Fibroblast of skin of right biceps (primary cell): ENCODE data around the gene CAMSAP2.
"Not testable (repeated sequence)": the region's sequence is repeated elsewhere in the genome, so short reads cannot be mapped to it uniquely, and the experiment has no call there.

Experiments
- DNase-seq: peaks from one replicate; pipeline ENCODE4 v3.0.0-alpha.2; 2013

Gene CAMSAP2

DNA sequence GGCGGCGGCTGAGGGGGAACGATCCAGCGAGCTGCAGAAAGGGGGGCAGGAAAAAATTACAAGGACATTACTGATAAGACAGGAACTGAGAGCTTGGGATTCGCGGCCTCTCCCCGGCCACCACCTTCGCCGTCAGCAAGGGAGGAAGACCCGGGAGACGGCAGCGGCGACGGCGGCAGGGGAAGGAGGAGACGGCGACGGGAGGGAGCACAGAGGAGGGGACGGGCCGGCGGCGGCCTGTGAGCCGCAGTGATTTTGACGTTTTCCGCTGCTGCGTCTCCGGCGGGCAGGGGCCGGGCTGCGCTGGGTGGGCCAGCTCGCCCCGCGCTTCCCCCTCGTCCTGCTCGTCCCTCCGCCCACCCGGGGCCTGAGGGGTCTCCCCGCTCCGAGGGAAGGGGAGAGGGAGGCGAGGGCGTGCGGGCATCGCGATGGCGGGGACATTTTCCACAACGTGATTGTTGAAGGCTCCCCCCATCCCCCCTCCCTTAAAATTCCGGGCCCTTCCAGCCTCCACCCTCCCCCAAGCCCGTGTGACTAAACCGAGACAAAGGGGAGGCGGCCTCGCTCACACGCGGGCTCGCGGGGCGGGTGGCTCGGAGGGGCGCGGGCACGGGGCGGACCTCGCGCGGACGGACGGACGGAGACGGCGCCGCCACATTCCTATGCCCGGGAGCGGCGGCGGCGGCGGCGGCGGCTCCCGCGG is 407 bp downstream of the CAMSAP2 start:
- peak; percentile 89 for DNase-seq

DNA sequence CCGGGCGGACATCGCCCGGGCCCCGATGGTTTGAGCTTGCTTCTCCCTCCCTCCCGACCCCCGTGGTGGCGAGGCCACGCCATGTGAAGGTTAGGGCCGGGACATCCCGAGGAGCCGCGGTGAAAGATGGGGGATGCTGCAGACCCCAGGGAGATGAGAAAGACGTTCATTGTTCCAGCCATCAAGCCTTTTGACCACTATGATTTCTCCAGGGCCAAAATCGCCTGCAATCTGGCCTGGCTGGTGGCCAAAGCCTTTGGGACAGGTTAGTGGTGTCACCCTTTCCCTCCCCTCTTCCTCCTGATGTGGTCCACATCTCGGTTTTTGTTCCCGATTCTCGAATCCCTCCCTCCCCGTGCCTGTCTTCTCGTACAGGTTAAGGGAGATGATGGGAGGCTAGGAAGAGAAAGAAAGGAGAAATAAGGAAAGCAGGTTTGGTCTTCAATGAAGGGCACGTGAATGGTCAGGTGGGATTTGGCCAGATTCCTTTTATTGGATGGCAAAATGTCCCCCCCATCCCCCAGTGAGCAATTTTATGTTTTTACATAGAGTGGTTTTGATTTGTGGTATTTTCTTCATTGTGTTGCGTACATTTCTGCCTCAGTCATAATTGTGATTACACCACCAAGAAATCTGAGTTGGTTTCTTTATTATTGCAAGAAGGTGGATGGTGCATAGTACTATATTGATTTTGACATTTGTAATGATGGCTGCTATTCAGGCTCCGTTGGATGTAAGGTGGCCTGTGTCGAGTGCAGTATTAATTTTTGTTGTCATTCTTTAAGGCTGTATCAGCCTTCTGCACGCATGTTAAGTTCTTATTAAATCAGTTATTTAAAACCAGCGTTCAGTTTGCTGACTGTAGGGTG is 1.2 kb downstream of the CAMSAP2 start:
- DNase-seq = peak; percentile 29

DNA sequence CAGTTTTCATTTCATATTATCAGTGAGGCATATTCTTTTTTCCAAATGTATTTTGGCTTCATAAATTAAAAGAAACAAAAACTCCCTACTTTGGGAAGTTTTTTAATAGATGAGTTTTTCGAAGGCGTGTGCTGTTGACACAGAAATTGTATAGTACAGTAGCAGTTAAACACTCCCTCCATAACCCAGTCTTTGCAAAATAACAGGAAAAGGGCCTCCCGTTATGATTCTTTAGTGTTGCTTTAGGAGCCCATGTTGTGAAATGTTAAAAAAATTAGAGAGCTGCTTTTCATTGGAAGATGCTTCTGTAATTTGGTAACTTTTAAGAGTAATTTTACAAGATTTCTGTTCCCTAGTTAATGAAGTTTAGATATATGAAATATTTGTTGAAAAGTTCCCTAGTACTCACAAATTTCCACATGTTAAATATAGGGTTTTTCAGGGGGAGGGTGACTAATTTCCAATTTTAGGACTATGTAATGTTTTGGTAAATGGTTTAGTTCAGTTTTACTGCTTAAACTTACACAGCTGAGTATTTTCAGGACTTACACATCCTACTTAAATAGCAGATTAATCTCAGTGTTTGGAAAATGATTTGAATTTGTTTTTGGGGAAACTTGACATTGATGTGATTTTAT is 2.0 kb downstream of the CAMSAP2 start:
- DNase-seq = no peak

DNA sequence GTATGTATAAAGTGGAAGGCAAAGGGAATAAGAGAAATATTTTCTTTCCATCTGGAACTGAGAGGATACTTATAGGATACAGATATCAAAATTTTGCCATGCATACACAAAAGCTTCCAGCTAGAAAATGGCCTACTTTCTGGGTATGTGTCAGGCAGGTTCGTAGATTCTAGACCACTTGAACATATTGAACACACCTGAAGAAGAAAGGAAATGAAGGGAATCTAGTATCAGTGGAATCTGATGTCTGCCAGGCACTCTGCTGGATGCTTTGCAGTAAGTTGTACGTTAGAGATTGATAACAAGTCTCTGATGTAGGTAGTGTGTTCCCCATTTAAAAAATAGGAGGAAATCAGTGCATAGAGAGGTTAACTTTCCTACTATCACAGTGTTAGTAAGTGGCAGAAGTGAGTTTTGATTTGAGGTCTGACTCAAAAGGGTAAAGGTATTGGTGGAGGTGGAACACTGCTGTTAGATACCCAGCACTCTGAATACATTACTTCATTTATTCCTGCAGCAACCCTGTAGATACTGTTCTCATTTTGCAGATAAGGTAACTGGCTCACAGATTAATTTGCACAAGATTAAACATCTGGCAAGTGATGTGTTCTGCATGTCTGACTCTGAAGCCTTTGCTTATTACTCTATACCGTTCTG is 3.0 kb downstream of the CAMSAP2 start:
- DNase-seq = no peak

DNA sequence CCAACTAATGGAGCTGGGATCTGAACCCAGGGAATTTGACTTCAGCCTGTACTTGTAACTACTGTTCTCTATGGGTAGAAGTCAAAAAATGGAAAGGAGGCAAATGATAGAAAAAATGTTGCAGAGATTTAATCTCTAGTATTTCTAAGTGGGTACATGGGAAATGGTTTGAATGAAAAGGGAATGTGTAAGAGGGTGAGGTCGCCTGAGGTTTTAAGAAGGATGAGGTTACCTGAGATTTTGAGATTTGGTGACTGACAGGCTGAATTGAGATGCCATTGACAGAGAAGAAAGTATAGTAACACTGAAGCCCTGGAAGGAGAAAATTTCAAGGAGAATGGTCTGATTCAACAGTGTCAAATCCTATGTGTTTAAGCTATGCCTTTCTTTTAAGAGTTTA is 5.5 kb downstream of the CAMSAP2 start:
- no peak for DNase-seq

DNA sequence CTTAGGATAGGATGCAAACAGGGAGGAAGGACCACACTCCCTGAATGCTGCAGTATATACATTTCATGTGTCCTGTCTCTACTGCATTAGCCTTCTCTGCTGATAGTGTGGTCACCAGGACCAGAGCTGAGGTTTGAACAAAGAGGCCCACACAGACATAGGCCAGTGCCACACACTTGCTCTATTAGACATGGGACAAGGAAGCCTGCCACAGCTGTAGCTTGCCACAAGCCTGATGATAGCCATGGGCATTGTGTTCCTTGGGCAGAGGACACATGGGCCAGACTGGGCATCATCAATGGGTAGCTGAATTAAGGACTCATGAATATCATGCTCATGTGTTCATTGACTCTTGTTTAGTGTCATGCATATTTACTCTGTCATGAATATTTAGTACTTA is 10.4 kb downstream of the CAMSAP2 start:
- no peak for DNase-seq

DNA sequence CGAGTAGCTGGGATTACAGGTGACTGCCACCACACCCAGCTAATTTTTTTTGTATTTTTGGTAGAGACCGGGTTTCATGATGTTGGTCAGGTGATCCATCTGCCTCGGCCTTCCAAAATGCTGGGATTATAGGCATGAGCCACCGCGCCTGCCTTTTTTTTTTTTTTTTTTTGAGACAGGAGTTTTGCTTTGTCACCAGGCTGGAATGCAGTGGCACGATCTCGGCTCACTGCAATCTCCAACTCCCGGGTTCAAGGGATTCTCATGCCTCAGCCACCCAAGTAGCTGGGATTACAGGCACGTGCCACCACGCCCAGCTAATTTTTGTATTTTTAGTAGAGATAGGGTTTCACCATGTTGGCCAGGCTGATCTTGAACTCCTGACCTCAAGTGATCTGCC is 12.1 kb downstream of the CAMSAP2 start:
- not testable (repeated sequence) for DNase-seq

DNA sequence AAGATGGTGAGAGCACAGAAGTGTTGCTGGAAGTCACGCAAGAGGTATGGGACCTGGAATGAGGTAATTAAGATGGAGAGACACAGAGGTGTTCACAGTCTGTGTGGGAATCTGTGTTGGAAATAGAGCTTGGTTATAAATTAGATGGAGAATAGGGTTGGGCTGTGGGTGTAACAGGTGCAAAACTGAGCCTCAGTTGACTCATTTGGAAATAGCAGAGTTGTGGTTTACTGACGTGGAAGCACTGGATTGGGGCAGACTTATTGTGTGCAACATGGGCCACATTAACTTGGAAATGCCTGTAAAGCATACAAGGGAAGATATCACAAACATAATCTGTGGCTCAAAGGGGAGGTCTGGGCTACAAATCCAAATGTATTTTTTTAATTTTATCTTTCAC is 13.0 kb downstream of the CAMSAP2 start:
- DNase-seq = no peak

DNA sequence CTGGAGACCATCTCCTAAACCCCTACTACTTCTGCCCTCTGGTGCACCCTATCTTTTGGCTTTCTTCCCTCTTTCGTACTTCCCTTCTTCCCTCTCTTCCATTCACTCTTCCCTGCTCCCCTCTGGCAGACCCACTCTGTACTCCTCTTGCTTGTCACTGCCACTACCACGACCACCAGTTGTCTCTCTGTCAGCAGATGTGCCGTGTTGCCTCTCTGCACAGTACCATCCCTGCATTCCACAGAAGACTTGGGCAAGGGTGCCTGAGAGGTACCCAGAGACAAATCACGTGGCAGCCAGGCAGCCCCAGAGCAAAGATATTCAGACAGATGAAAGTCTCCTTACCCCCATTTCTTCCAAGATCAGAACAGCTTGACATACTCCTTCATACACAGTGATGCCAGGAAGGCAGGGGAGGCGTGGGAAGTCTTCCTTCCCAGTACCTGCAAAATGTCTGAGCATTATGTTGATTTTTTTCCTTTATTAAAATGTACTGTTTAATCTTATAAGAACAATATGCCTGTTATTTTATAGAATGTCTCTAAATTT is 15.0 kb downstream of the CAMSAP2 start:
- DNase-seq = no peak

DNA sequence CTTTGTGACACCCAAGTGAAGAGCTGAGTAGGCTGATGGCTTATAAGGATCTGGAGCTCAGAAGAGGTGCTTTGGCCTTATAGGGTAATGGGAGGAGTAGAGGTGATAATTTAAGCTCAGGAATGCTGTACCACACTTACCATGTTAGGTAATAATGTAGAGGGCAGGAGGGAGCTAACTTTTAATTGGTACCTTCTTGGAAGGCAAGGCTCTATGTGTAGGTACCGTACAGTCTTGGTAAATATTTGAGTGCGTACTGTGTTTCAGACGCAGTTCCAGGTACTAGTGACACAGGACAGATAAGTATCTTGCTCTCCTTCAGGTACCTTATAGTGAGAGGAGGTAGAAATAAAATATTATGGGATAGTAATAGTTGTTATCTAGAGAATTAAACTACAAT is 16.8 kb downstream of the CAMSAP2 start:
- DNase-seq = no peak

DNA sequence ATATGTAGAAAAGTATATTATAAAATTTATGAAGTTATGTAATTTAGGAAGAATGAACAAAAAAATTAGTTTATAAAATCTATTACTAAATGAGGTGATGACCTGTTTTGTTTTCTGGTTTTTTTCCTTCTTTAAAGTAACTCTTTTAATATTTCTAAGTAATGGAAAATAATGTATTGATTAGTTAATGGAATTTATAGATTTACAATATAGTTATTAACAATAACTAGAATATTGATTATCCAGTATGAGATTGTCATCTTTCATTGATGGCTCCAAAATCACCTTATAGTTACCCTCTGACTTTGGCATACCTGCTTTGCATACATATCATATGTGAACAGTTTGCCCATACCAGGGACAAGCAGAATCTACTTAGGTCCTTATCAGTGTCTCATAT is 23.4 kb downstream of the CAMSAP2 start:
- DNase-seq = no peak

DNA sequence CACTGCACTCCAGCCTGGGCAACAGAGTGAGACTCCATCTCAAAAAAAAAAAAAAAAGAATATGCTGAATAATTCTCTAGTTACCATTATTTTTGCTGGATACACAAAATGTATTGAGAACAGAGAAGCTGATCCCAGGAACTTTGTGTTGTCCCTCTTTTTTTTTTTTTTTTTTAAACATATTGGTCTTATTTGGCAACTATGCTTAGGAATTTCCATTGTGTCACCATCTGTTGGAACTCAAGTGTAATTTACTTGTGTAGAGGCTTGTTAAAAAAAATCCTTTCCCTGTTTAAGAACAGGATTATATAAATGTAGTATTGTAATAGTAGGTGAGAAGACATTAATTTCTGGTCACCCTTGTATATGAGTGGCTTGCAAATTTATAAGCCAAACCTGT is 28.6 kb downstream of the CAMSAP2 start:
- DNase-seq = no peak

DNA sequence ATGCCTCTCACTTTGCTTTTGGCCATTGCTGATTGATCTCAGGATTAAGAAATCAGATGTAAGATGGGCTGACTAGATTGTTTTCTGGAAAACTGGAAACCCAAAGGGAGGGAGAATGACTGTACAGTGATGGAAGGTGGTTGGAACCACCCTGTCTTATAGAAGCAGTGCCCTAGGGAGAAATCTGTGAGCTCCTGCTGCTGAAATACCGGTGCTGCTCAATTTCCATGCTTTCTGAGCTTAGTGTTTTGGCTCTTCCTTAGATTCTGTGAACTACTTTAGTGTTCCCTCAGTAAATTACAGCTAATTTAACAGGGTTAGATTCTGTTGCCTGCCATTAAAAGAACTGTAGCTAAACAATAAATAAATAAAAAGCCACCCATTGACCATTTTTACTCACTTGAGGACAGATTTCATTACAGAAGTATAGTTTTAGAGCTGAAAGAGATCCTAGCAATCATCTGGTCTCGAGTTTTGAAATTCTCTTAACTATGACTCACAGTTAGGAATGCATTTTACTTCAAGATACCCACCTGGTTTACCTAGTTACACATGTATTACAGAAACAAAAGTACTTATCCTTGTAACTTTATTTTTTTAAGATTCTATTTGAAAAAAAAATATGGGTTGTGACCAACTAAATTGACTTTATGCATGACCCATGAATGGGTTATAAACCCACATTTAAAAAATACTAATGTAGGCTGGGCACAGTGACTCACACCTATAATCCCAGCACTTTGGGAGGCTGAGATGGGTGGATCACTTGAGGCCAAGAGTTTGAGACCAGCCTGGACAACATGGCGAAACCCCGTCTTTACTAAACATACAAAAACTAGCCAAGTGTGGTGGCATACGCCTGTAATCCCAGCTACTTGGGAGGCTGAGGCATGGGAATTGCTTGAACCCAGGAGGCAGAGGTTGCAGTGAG is 33.2 kb downstream of the CAMSAP2 start:
- no peak for DNase-seq

DNA sequence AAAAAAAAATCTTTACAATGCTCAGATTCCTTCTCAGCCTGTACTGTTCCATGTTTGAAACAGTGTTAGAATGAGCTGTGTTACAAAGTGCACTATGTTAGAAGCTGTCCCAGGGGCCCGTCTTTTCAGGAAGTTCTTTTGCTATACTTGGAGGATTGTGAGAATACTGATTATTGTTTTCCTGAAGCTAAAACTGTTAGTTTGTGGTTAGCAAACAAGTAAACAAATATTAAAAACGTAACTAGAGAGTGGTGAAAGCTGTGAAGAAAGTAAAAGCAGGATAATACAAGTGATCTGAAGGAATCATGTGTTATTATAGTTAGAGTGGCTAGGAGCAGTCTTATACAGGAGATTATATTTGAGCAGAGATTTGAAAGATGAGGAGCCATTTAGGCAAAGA is 35.6 kb downstream of the CAMSAP2 start:
- no peak for DNase-seq

DNA sequence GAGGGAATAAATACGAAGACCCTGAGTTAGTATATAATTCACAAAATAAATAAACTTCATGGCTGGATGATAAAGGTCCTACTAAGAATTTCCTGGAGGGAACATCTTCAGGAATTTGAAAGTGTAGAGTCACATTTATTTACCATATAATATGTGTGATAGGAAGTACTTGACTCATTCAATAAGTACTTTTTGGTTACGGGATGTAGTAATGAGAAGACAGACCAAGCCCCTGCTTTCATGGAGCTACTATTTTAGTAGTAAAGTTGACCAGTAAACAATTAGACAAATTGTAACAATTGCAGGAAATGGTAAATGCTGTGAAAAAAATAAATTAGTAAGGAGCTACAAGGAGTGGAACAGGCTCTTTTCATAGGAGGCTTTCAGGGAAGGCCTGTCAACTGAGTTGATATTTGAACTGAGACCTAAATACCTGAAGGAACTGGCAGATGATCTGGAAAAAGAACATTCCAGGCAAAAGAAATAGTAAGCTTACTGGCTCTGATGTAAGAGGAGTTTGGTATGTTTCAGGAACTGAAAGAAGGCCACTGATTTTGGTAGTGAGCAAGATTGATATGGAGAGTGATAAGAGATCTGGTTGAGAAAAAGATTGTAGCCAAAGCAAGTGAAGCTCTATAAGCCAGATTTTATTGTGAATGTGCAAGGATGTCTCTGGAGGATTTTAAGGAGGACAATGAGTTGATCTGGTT is 36.2 kb downstream of the CAMSAP2 start:
- DNase-seq = no peak

DNA sequence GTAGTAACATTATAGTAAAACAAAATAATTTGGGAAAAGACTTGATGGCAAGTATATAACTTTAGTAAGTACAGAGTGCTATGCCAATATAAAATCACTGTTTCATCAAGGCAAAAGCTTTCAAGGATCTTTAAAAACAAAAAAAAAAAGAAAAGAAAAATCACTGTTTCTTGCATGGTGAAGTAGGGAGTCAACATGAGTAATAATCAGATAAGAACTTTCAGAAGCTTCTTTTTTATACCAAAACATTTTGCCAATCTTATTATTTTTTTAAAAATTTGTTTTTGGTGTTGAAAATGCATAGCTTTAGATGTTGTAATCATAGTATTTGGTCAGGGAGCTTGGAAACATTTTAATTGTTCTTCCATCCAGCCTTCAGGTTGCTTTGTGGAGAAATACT is 37.2 kb downstream of the CAMSAP2 start:
- no peak for DNase-seq

DNA sequence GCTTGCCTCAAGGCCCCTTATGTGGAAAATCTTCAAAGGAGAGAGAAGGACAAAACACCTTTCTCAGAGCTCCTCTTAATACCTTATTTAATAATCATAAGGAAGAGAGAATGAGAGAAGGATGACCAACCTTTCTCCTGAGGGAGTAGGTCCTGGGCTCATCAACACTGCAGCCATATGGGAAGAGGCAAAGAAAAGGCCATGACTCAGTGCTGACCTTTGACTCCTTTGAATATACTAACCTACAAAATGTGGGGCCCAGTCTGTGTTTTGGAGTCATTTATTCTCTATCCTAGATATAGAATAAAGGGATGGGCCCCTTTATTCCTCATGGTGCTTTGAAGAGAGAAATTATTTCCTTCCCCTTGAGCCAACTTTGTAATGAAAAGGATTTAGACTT is 38.3 kb downstream of the CAMSAP2 start:
- DNase-seq = no peak

DNA sequence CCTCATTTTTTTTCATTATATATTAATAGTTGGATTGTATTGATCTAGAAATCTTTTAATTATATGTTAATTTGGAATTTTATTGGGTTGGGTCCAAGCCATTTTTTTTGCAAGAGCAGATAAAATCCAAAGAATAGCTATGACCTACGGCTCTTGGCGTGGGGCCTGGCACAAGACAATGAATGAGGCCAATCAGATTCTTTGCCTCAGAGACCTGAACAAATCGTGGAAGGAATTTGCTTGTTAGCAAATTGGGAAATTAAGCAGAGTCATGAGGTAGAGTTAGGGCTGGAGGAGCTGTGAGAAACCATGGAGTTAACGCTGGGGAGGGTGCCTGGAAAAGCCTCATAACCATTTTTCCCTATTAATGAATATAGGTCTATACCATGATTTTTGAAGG is 40.1 kb downstream of the CAMSAP2 start:
- DNase-seq = no peak

DNA sequence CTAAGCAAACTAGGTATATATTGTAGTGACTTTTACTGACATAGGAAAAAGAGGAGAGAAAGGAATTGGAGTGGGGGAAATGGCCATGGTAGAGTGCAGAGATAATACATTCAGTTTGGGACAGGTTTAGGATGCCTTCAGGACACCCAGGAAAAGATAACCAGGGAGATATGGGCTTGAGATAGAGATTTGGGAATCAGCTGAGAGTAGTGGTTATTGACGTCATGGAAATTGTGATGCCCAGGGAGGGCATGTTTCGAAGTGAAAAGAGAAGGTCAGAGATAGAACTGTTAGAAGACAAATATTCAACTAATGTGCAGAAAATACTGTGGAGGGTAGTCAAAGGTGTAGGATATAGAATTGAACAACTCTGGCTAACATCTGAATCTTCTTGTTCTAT is 40.6 kb downstream of the CAMSAP2 start:
- no peak for DNase-seq

DNA sequence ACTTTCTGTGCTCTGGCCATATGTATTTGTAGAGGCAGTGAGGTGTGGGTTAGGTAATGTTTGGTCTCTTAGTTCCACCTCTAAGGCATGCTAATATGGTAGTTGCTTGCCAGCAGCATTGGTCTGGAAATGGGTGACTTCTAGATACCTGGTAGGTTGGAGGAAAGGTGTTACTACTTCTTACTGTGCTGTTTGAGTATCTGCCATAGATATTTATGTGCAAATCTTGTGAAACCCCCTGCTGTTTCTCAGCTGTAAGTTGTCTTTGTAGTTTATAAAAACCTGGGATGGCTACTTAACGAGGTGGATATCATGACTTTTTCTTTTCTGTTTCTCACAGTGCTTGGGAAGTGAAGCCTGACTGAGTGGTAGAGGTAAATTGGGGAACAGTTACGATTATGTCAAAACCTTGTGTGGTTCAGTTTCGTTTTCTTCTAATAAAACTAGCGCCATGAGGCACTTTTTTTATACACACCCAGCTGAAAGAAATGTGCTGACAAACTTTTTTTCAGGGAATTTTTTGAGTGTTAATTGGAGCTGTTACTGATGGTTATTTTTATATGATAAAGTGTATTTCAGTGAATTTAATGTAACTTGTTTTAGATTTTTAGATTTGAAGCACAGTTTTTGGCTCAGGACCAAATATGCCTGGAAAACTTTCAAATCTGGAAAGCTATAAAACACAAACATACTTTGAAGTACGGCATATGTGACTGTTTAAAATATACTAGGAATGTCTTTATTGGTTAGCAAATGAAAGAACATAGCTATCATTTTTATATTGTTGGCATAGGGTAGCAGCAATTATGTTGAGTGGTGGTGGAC is 42.1 kb downstream of the CAMSAP2 start:
- peak; percentile 65 for DNase-seq
